ENCODE measurements around the gene STXBP4. TPM values are rescaled to one million over a fixed set of nuclear protein-coding genes. Genes with fewer than 3 reads are reported as not detected.
"Not testable (repeated sequence)": the region's sequence is repeated elsewhere in the genome, so short reads cannot be mapped to it uniquely, and the experiment has no call there.

Gene STXBP4
- total RNA-seq, 2 donors from 2014 or later: 8.0 to 8.9 TPM

DNA sequence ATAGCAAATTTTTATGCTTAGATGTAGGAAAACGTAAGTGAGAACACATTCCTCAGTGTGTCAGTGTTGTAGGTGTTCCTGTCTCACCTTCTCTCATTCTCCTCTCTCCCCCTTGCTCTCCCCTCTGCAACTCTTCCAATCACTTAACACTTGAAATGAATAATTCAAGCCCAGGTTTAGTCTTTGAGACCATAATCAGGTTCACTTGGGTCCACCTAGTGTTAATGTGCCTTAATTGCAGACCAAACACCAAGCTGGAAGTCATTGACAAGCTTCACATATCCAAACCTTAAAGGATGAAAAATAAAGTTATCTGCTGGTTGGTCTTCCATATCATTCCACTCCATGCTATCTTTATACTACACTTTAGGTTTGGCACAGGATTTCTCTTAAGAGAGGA is 37.0 kb downstream of the STXBP4 start:
- ATAC-seq (no peak), DNase-seq (no peak)
- intact Hi-C loops (cut with DNase I): no loop called here

DNA sequence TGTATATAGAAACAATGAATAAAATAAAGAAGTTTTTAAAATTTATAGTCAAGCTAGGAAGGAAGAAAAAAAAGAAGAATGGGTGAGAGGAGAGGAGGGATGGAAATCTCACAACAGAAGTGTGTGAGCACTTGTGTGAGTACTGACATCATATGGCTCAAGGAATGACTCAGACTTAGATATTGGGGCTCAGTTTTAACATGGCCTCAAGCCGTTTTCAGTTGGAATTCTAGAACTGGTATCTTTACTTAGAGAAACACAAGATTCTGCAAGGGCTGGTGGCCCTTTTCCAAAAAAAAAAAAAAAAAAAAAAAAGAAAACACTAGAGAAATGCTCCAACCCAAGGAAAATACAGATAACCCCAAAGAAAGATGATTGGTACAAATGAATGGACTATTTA is 55.1 kb downstream of the STXBP4 start:
- ATAC-seq (no peak), DNase-seq (no peak)
- intact Hi-C loops (cut with DNase I): no loop called here

DNA sequence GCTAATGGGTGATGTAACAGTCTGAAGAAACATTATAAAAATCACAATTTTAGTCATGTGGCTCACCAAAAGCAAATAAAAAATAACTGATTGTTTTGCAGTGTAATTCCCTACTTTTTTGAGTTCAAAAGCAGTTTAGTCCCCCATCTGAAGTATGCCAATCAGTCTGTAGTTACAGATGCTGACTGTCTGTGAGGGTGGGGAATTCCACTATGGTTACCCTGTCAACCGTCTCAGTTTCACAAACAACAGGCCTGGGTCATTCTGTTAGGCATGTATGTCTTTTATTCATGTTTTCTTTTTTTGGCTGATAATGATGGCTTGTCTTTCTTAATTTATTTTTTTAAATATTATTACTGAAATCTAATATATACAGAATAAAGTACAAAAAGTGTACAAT is 69.3 kb downstream of the STXBP4 start:
- intact Hi-C loops (cut with DNase I): no loop called here
- ATAC-seq (no peak), DNase-seq (no peak)

DNA sequence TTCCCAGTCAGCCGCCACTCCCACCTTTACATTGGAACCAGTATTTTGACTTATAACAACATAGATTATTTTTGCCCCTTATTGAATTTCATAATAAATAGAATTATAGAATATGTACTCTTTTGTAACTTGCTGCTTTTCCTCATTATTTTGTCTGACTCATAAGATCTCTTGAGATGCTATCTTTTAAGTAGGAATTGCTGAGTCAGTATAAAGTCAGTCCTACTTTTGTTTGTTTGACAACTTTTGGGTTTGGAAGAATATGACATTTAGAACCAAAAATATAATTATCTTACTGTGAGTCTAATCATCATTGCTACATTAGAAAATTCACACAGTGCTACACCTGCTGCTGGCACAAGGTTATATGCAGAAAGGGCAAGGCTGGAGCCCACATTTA is 69.7 kb downstream of the STXBP4 start:
- intact Hi-C loops (cut with DNase I): no loop called here
- DNase-seq (no peak), ATAC-seq (no peak)

DNA sequence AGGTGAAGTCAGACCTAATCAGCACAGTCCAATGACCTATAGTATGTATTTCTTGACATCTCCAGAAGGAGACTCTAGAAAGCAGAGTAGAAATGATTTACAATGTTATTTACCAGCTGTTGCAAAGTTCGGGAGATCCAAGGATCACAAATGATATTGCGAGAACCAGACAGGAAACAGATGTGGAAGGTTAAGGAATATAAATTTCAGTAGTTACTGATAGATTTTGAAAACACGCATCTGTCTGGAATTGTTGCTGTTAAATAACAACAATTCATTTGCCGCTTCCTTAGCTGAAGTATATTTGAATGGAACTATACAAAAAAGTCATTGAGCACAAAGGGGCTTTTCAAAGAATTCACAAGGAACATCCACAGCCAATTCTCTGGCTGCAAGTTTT is 72.0 kb downstream of the STXBP4 start:
- DNase-seq: no peak
- intact Hi-C loops (cut with DNase I): loop anchor here in 1 of 2 donors (10.0 kb wide), 1 partner anchor 304 kb away; no protein-coding TSS in a partner anchor
- no peak for ATAC-seq

DNA sequence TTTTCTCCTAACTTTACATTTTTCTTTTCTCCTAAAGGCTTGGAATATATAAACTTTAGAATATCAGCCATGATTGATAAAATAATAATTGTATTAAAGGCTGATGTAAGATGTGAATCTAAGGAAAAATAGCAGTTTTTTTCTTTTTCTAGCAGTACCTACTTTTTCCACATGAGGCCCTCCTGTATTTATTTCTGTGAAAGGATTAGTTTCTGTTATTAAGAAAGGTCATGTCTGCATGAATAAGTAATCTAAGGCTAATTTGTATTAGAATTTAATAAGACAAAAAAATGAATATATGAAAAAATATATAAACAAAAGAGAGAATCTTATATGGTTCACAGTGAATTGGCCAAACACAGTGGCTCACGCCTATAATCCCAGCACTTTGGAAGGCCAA is 85.3 kb downstream of the STXBP4 start:
- intact Hi-C loops (cut with DNase I): no loop called here
- ATAC-seq (no peak), DNase-seq (no peak)

DNA sequence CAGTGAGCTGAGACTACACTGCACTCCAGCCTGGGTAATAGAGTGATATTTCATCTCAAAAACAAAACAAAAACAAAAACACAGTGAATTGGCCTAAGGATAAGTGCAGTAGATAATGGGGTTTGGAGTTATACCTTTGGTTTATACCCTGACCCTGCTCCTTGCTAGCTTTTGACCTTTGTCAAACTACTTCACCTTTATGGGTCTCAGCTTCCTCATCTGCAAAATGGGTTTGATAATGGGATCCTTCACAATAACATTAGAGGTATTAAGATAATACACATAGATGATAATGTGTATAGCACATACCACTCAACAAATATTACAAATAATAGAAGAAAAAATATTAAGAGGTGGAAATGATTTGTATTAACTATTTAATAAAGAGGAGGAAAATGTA is 85.9 kb downstream of the STXBP4 start:
- intact Hi-C loops (cut with DNase I): no loop called here
- ATAC-seq (no peak), DNase-seq (no peak)

DNA sequence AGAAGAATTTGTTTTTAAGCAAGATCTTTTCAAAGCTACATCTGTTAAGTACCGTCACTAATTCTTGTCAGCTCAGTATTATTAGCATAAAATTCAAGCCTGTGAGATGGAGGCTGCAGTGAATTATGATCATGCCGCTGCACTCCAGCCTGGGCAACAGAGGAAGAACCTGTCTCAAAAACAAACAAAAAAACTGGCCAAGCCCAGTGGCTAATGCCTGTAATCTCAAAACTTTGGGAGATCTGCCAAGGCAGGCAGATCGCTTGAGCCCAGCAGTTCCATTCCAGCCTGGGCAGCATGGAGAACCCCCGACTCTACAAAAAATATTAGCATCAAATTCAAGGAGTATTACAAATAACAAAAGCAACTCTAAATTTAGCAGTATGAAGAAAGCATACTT is 88.0 kb downstream of the STXBP4 start:
- intact Hi-C loops (cut with DNase I): no loop called here
- DNase-seq (no peak), ATAC-seq (no peak)

DNA sequence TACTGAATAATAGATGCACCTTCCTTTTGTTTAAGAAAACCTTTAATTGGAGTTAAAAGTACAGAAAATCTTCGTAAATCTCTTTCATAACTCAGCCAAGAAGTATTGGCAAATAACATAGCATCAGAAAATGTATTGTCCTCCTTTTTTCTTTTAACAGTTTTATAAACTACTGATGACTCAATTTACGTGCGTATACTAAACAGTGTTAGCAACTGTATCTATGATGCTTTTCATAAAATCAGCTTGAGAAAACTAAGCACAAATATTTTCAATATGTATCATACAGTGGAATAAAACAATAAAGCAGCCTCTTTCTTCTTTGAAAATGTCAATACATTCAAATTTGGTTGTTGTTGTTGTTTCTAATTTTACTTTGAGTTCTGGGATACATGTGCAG is 88.6 kb downstream of the STXBP4 start:
- no peak for ATAC-seq
- no peak for DNase-seq
- intact Hi-C loops (cut with DNase I): no loop called here

DNA sequence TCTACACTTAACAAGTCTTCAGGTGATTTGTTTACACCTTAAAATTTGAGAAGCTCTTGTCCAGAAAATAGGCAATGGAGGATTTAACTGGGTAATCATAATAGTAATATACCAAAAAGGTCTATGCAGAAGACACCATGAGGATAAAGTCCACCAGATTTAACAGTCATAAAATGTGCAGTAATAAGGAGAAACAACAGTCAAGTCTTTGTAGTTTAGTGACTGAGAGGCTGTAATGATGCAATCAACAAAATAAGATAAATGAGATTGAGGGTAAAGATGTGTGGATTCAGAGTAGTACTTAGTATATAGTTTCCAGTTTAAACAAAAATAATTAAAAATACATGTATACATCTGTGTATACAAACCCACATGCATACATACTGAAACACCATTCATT is 91.2 kb downstream of the STXBP4 start:
- DNase-seq (no peak), ATAC-seq (no peak)
- intact Hi-C loops (cut with DNase I): no loop called here

DNA sequence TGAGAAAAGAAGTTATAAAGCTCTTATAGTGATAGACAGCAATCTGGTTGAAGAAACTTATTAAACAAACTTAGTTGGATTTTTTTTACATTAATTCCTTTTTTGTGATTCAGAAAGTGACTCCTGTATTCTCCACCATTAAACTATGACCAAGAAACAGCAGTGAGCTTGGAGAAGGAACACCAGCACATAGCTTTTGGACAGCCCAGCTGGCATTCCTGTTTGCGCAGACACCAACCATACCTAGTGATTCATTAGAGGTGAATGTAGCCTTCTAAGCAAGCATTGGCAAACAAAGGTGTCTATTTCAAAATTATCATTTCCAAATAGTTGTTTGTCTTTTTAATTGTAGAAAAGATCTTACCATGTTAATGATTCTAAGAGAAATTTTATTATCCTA is 94.4 kb downstream of the STXBP4 start:
- intact Hi-C loops (cut with DNase I): no loop called here
- DNase-seq: no peak
- ATAC-seq: no peak

DNA sequence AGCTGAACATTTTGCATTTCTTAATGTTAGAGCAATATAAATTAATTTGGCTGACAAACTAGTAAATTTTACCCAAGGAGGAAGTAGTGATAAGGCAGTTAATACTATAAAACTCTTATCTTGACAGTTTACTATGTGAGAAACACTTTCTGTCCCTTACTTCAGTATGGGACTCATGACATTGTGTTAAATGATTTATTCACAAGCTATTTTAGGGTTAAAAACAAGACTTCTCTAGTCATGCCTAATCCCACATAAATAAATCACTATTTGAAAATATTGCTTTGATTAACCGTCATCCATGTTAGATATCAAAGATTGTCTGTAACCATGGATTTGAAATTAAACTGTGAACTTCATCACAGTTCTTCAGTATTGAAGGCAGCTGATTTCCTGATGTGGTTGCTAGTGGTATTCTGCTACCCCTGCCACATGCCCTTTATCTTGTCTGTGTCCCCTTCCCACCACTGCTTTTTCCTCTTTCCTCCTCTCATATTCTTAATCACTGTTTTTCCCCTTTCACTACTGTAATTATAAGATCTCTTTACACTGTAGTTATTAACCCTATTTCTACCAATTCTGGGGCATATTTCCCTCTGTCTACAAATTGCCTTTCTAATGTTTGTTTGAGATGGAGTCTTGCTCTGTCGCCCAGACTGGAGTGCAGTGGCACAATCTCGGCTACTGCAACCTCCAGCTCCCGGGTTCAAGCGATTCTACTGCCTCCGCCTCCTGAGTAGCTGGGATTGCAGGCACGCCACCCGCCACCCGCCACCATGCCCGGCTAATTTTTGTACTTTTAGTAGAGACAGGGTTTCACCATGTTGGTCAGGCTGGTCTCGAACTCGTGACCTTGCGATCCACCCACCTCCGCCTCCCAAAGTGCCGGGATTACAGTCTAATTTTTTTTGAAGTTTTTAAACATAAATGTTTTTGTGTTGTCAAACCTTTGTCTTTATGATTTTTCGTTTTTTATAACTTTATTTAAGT is 95.6 kb downstream of the STXBP4 start:
- no peak for DNase-seq
- intact Hi-C loops (cut with DNase I): no loop called here
- ATAC-seq: no peak

DNA sequence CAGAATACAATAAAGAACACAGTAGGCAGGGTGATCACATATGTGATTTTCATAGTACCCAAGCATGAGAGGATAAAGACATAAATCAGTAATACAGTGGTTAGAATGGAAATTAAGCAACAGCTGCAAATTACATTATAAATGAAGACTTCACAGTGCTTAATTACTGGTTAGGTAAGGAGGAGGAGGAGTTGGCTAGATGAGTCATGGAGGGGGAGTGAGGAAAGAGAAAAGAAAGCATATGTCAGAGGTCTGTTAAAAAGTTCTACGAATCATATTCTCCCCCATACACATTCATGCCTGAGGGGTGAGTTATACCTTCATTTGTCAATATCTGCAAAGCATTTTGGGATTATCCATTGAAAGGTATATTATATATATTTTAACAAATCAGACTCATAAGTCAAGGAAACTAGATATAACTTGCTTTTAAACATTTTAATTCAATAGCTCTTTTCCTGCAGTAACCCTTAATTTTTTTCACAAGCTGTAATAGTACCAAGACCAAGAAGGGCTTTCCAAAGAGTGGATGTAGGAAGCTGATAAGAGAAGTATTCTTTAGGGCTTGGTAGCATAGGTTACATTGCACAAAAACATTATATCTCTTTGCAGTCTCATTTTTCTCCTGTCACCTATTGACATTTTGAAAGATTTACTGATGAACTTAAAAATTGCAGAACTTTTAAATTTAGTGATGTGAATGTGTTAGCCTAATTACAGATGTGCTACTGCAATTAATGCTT is 99.3 kb downstream of the STXBP4 start:
- DNase-seq (no peak), ATAC-seq (peak in 1 of 2 donors; percentile 86)
- intact Hi-C loops (cut with DNase I): no loop called here

DNA sequence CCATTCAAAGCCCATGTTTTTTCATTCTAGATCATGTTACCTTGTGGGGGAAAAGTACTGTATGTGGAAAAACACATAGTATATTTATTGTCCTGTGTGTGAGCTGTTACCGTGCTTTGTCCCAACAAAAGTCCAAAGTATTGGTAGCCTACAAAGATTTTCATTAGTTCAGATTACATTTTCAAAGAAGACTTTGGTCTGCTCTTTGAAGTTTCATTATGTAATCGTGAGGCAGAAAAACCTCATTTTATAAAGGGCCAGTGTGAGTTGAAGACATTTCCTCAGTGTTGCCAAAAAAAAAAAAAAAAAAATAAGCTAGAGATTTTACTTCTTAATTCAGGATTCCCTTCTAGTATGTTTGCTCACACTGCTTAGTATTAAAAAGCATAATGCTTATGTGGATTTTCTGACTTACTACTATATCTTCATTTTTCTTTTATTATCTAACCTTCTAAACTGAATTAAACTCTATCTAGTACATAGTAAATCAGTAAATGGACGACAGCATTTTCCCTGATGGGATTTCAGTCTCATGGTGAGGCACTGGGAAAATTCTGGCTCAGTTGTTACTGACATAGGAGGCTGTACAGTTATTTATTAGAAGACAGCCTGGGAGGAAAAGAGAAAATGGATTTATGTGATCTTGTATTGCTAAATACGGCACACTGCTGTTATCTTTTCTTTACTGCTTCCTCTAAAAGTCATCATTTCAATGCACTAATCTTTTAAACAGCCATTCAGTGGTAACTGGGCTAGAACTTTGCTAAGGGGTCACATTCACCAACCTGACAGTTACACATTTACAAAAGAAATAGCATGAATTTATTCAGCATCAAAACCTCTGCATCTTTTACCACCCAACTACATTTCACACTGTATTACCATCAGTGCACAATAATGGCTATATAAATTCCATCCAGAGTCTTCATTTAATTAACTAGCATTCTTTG is 100.6 kb downstream of the STXBP4 start:
- ATAC-seq (no peak), DNase-seq (no peak)
- intact Hi-C loops (cut with DNase I): no loop called here

DNA sequence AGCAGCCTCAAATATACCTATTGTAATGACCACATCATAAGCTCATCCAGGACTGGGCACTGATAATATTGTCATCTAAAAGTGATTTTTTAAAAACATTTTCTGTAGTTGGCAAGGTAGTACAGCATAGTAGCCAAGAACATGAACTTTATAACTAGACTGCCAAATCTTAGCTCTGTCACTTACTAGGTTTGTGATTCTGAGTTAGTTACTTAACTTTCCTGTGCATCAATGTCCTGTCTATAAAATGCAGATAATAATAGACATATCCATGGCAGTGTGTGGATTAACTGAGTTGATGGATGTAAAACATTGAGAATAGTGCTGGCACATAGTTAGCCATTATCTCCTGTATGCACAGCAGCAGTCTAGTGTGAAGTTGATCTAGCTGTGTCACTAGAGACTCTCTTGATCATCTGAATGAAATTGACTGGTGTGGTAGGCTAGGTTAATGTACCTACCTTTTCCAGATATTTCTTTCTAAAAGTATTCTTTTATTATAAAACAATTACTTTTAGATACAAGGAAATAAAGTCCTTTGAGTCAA is 101.5 kb downstream of the STXBP4 start:
- ATAC-seq (no peak), DNase-seq (no peak)
- intact Hi-C loops (cut with DNase I): no loop called here

DNA sequence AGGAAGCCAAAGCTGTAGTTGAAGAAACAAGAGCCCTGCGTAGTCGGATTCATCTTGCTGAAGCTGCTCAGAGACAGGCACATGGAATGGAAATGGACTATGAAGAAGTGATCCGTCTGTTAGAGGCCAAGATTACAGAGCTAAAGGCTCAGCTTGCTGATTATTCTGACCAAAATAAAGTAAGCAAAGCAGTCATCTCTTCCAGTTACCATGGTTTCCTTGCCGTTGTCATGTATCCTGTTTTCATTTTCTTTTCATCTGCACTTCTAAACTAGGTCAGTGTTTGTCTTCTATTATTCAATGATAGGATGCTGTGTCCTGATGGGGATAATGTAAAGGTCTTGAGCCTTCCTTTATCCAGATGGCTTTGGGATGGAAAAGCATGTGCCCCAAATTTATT is 104.3 kb downstream of the STXBP4 start:
- no peak for DNase-seq
- no peak for ATAC-seq
- intact Hi-C loops (cut with DNase I): no loop called here

DNA sequence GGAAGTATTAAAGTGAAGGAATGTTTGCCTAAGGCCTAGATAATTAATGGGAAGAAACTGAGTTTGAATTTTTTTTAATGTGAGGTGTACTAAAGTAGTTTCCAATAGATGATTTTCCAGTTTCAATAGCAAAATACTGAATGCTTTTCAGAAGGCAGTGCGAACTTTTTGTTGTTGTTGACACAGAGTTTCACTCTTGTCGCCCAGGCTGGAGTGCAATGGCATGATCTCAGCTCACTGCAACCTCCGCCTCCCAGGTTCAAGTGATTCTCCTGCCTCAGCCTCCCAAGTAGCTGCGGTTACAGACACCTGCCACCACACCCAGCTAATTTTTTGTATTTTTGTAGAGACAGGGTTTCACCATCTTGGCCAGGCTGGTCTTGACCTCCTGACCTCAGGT is 104.9 kb downstream of the STXBP4 start:
- intact Hi-C loops (cut with DNase I); DNase-seq; ATAC-seq: not testable (repeated sequence)

DNA sequence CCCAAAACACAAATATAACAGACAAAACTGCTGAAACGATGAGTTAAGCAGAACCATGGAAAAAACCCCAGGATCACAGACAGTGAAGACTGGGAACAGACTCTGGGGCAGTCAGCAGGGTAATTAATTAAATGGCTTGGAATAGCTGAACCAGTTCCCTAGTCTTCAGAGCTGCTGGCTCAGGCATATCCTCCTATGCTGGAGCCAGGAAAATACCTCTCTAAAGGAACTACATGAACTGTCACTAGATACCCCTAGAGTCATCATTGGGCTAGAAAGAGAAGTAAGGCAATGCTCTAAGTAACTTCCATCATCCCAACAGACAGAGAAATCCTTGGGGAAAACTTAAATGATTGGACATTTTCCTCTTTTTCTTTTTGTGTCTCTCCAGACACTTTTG is 113.0 kb downstream of the STXBP4 start:
- DNase-seq: no peak
- intact Hi-C loops (cut with DNase I): no loop called here
- ATAC-seq: no peak

DNA sequence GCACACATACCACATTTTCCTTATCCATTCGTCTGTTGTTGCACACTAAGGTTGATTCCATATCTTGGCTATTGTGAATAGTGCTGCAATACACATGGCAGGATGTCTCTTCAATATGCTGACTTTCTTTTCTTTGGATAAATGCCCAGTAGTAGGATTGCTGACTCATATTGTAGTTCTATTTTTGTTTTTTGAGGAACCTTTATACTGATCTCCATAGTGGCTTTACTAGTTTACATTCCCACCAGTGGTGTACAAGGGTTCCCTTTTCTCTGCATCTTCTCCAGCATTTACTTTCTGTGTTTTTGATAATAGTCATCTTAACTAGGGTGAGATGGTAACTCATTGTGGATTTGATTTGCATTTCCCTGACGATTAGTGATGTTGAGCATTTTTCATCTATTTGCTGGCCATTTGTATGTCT is 118.1 kb downstream of the STXBP4 start:
- DNase-seq: no peak
- intact Hi-C loops (cut with DNase I): no loop called here
- ATAC-seq: peak; percentile 41 to 80
